Measurements from ENCODE around the gene MRPS25. TPM values are rescaled to one million over a fixed set of nuclear protein-coding genes. Genes with fewer than 3 reads are reported as not detected.

MRPS25 gene
- total RNA-seq, 1 donor from 2014 or later: 85.9 TPM

GRCh38 chr3:15099364-15100098 is 34.4 kb upstream of the MRPS25 start:
- H3K4me1 Mint-ChIP-seq: peaks cover 27% of the 10 kb centered on the region
- CTCF ChIA-PET: no interaction called here
- no peak for TF ChIP-seq CTCF (IDR thresholded peaks at IDR 0.05)
- H3K9me3 Mint-ChIP-seq: no peaks in the 10 kb centered on the region
- H3K4me3 Mint-ChIP-seq: peak overlapping the region; percentile 96
- intact Hi-C loops (cut with micrococcal nuclease): loop anchor here (1.0 to 2.0 kb wide), 6 partner anchors 34 to 760 kb away; partner anchors contain the start of genes BTD, CAPN7, CCDC174 and EAF1
- POLR2A ChIA-PET: interaction anchor here (0.6 to 6.2 kb wide), 16 partner anchors 10 to 921 kb away, joined by 3 to 51 read pairs (median 6); partner anchors contain the start of genes CAPN7, CCDC174, LSM3 and MRPS25
- peaks cover 34% of the 10 kb centered on the region for H3K36me3 Mint-ChIP-seq (ENCODE audit: low read depth)
- ATAC-seq (ENCODE audit: low read depth): peak; percentile 18
- no peak for DNase-seq
- peak overlapping the region; percentile 89 for H3K27ac Mint-ChIP-seq
- peaks cover 7% of the 10 kb centered on the region for H3K27me3 Mint-ChIP-seq

GRCh38 chr3:15098503-15099363 is 33.6 kb upstream of the MRPS25 start, which contains the start of gene RBSN:
Gene RBSN (minus strand): TSS chr3:15099148. CDS start chr3:15096120, 3,028 bp downstream.
- peak; percentile 79 for ATAC-seq (ENCODE audit: low read depth)
- Mint-ChIP-seq H3K9me3 (no peaks in the 10 kb centered on the region), H3K4me3 (peak within 1 kb of the TSS; percentile 96), H3K4me1 (peaks cover 27% of the 10 kb centered on the region), H3K27ac (peak within 1 kb of the TSS; percentile 89), H3K36me3 (ENCODE audit: low read depth) (peaks cover 41% of the 10 kb centered on the region), H3K27me3 (peaks cover 7% of the 10 kb centered on the region)
- peak; percentile 89 for DNase-seq
- intact Hi-C loops (cut with micrococcal nuclease): loop anchor here (1.0 to 2.0 kb wide), 8 partner anchors 33 to 761 kb away; partner anchors contain the start of genes BTD, CAPN7, CCDC174 and EAF1
- TF ChIP-seq CTCF (IDR thresholded peaks at IDR 0.05): no peak
- CTCF ChIA-PET: interaction anchor here (1.6 kb wide), 1 partner anchor 9 kb away, joined by 6 read pairs; no protein-coding TSS in a partner anchor
- POLR2A ChIA-PET: interaction anchor here (0.6 to 6.2 kb wide), 19 partner anchors 9 to 1166 kb away, joined by 3 to 51 read pairs (median 5); partner anchors contain the start of genes CAPN7, CCDC174, DPH3 and LSM3

- ChIA-PET POLR2A (interaction anchor here (1.0 to 6.2 kb wide), 10 partner anchors 8 to 1167 kb away, joined by 3 to 51 read pairs (median 8); partner anchors contain the start of genes CAPN7, DPH3, MRPS25 and NR2C2), CTCF (interaction anchor here (1.6 kb wide), 1 partner anchor 10 kb away, joined by 6 read pairs; no protein-coding TSS in a partner anchor)
- intact Hi-C loops (cut with micrococcal nuclease): loop anchor here (1.0 to 2.0 kb wide), 4 partner anchors 48 to 503 kb away; partner anchors contain the start of genes BTD, EAF1, HACL1 and METTL6
- ATAC-seq (ENCODE audit: low read depth): peak; percentile 19
- Mint-ChIP-seq H3K27ac (peak overlapping the region; percentile 89), H3K4me1 (peaks cover 27% of the 10 kb centered on the region), H3K4me3 (peak overlapping the region; percentile 96), H3K9me3 (no peaks in the 10 kb centered on the region), H3K27me3 (peaks cover 7% of the 10 kb centered on the region), H3K36me3 (ENCODE audit: low read depth) (peaks cover 48% of the 10 kb centered on the region)
- DNase-seq: peak; percentile 24
- no peak for TF ChIP-seq CTCF (IDR thresholded peaks at IDR 0.05)
Observed at GRCh38 chr3:15097891-15098290, 32.8 kb upstream of the MRPS25 start.

- POLR2A ChIA-PET: interaction anchor here (6.2 kb wide), 1 partner anchor 31 kb away, joined by 51 read pairs; the partner anchor contains the start of gene MRPS25
- no peak overlapping the region for H3K4me3 Mint-ChIP-seq
- H3K27me3 Mint-ChIP-seq: no peaks in the 10 kb centered on the region
- intact Hi-C loops (cut with micrococcal nuclease): no loop called here
- ATAC-seq (ENCODE audit: low read depth) (no peak), DNase-seq (no peak)
- CTCF ChIA-PET: interaction anchor here (1.2 kb wide), 1 partner anchor 13 kb away, joined by 3 read pairs; no protein-coding TSS in a partner anchor
- no peak overlapping the region for H3K27ac Mint-ChIP-seq
- H3K9me3 Mint-ChIP-seq: no peaks in the 10 kb centered on the region
- H3K36me3 Mint-ChIP-seq (ENCODE audit: low read depth): peaks cover 54% of the 10 kb centered on the region
- H3K4me1 Mint-ChIP-seq: peaks cover 27% of the 10 kb centered on the region
- no peak for TF ChIP-seq CTCF (IDR thresholded peaks at IDR 0.05)
Observed at GRCh38 chr3:15096046-15096445, 30.9 kb upstream of the MRPS25 start.
